Caco-2 (cell line): ENCODE measurements around the gene YARS1. TPM values are rescaled to one million over a fixed set of nuclear protein-coding genes. Genes with fewer than 3 reads are reported as not detected.

ENCODE experiments used
- BruUV-seq: library from RNA; stranded (reverse); fragments of 400-500 nt; replicated peaks from 2 replicates; lab custom pipeline; 2021; lab: Mats Ljungman, UMichigan
- CTCF ChIA-PET: fragments of 300-600 bp; sonication (Branson Sonifier 250); formaldehyde crosslinking; loops from one replicate; lab custom pipeline; 2022; ENCODE audit warnings: antibody characterized with exemption; lab: Charles Lee
- POLR2A ChIA-PET: fragments of 300-600 bp; sonication (Branson Sonifier 250); formaldehyde crosslinking; loops from one replicate; lab custom pipeline; 2022; ENCODE audit warnings: antibody characterized with exemption; lab: Charles Lee
- DNase-seq, 2 experiments: peaks; one replicate each; pipeline versions ENCODE4 v3.0.0 to v3.0.0-alpha.2; 2020 to 2022
- H3K27me3 ChIP-seq: replicated peaks from 2 replicates; pipeline ENCODE4 v1.6.0; 2011; ENCODE audit warnings: low read length; ENCODE audit not compliant: control insufficient read depth, insufficient read depth
- H3K36me3 ChIP-seq: 2 replicates; pipeline ENCODE4 v1.5.1; 2011; ENCODE audit warnings: low read length; ENCODE audit not compliant: control insufficient read depth, insufficient read depth
- H3K4me1 ChIP-seq: fragments of 250-450 bp; sonication (Bioruptor Pico); 2 replicates; pipeline ENCODE4 v1.5.1; 2020; ENCODE audit warnings: mild to moderate bottlenecking
- H3K4me3 ChIP-seq: 2 replicates; pipeline ENCODE4 v1.5.1; 2011; ENCODE audit warnings: low read depth, mild to moderate bottlenecking, control low read depth, low read length
- H3K9me3 ChIP-seq: fragments of 250-450 bp; sonication (Bioruptor Pico); 2 replicates; pipeline ENCODE4 v1.5.1; 2020; ENCODE audit warnings: mild to moderate bottlenecking, moderate library complexity
- H3K27ac Mint-ChIP-seq: one replicate; pipeline ENCODE4 v1.8.0; 2022; ENCODE audit warnings: mixed read lengths; ENCODE audit not compliant: unreplicated experiment
- H3K27me3 Mint-ChIP-seq: one replicate; pipeline ENCODE4 v1.8.0; 2022; ENCODE audit warnings: mixed read lengths; ENCODE audit not compliant: insufficient read depth, unreplicated experiment
- H3K36me3 Mint-ChIP-seq: one replicate; pipeline ENCODE4 v1.8.0; 2022; ENCODE audit warnings: mild to moderate bottlenecking, mixed read lengths; ENCODE audit not compliant: insufficient read depth, unreplicated experiment
- H3K4me1 Mint-ChIP-seq: one replicate; pipeline ENCODE4 v1.8.0; 2022; ENCODE audit warnings: low read depth, mixed read lengths; ENCODE audit not compliant: unreplicated experiment
- H3K4me3 Mint-ChIP-seq: one replicate; pipeline ENCODE4 v1.8.0; 2022; ENCODE audit warnings: mild to moderate bottlenecking, moderate library complexity, mixed read lengths; ENCODE audit not compliant: unreplicated experiment
- H3K9me3 Mint-ChIP-seq: one replicate; pipeline ENCODE4 v1.8.0; 2022; ENCODE audit warnings: mixed read lengths; ENCODE audit not compliant: unreplicated experiment
- intact Hi-C: fragments of 100-400 bp; cut with micrococcal nuclease; formaldehyde crosslinking; loops from one replicate; pipeline ENCODE4 v1.10.0; 2022; ENCODE audit not compliant: unreplicated experiment
- total RNA-seq: library from RNA; stranded (reverse); gene quantifications from 2 replicates; pipeline ENCODE4 v1.2.3, GENCODE V29; 2022
- TF ChIP-seq, protein P1 (sequence below), 2 experiments: fragments of 200-600 bp in 1 of 2; IDR thresholded peaks; 1 replicate in 1 of 2; 2 replicates in 1 of 2; pipeline versions ENCODE4 v1.5.1 to v1.8.0; 2011 to 2022; ENCODE audit warnings: antibody characterized with exemption in 1 of 2, control low read depth in 1 of 2, inconsistent platforms in 1 of 2, low read depth in 1 of 2, low read length in 1 of 2, mild to moderate bottlenecking in 1 of 2, moderate library complexity in 1 of 2; ENCODE audit not compliant: insufficient read depth in 1 of 2, severe bottlenecking in 1 of 2, unreplicated experiment in 1 of 2

Gene YARS1
- total RNA-seq, 1 experiment from 2014 or later: 184 TPM

DNA sequence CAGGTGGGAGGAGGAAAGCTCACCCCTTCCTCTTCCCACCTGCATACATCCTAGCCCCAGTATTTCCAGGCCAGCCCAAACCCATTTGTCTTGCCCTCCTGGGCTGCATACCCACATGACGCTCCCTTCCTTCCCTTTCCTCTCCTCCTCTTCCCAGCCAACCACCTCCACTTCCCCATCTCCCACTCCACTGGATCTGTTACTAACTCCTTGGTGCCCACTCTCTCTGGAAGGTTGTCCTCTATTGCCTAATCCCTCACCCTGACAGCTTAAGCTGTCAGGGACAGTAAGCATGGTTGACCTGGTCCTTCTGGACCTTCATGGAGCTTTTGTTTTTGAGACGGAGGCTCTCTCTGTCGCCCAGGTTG lies 91.6 kb downstream of the YARS1 start:
- intact Hi-C loops: no loop called here
- no peaks in the 10 kb centered on the region for H3K27me3 Mint-ChIP-seq
- H3K4me1 Mint-ChIP-seq: no peaks in the 10 kb centered on the region
- no peak for DNase-seq
- CTCF ChIA-PET: no interaction called here
- TF ChIP-seq, protein P1, sequence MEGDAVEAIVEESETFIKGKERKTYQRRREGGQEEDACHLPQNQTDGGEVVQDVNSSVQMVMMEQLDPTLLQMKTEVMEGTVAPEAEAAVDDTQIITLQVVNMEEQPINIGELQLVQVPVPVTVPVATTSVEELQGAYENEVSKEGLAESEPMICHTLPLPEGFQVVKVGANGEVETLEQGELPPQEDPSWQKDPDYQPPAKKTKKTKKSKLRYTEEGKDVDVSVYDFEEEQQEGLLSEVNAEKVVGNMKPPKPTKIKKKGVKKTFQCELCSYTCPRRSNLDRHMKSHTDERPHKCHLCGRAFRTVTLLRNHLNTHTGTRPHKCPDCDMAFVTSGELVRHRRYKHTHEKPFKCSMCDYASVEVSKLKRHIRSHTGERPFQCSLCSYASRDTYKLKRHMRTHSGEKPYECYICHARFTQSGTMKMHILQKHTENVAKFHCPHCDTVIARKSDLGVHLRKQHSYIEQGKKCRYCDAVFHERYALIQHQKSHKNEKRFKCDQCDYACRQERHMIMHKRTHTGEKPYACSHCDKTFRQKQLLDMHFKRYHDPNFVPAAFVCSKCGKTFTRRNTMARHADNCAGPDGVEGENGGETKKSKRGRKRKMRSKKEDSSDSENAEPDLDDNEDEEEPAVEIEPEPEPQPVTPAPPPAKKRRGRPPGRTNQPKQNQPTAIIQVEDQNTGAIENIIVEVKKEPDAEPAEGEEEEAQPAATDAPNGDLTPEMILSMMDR (IDR thresholded peaks at IDR 0.05; ENCODE audit: insufficient read depth in 1 of 2, low read depth in 1 of 2, low read length in 1 of 2, severe bottlenecking in 1 of 2, unreplicated experiment in 1 of 2): no peak
- peaks cover 5% of the 10 kb centered on the region for H3K4me1 ChIP-seq
- H3K27ac Mint-ChIP-seq: peak overlapping the region; percentile 45
- H3K9me3 Mint-ChIP-seq: no peaks in the 10 kb centered on the region
- no peak overlapping the region for H3K4me3 Mint-ChIP-seq
- no TSS peak for BruUV-seq
- H3K36me3 ChIP-seq: no peaks in the 10 kb centered on the region
- H3K36me3 Mint-ChIP-seq: no peaks in the 10 kb centered on the region
- POLR2A ChIA-PET: no interaction called here
- no peaks in the 10 kb centered on the region for H3K27me3 ChIP-seq
- H3K4me3 ChIP-seq: no peak overlapping the region
- no peaks in the 10 kb centered on the region for H3K9me3 ChIP-seq

Other genes with a start within 250 kb of the YARS1 start
- gene ZBTB8OS, start 166.8 kb downstream of the YARS1 start, total RNA-seq: 50.5 and 52.5 TPM in 2 replicates
- 175 and 179 TPM in 2 replicates for gene RBBP4, start 166.2 kb downstream of the YARS1 start, total RNA-seq
- 0.20 TPM in 1 of 2 replicates, not detected in the other for gene SYNC, start 114.6 kb downstream of the YARS1 start, total RNA-seq
- gene S100PBP, start 295 bp upstream of the YARS1 start, total RNA-seq: 23.8 and 32.8 TPM in 2 replicates
- gene FNDC5, start 53.6 kb upstream of the YARS1 start, total RNA-seq: 0.67 and 1.1 TPM in 2 replicates
- 0.53 TPM in 1 of 2 replicates, not detected in the other for gene HPCA, start 69.1 kb upstream of the YARS1 start, total RNA-seq
- gene TMEM54, start 84.0 kb upstream of the YARS1 start, total RNA-seq: 48.1 and 50.1 TPM in 2 replicates
- gene RNF19B, start 147.5 kb upstream of the YARS1 start, total RNA-seq: 13.9 and 14.5 TPM in 2 replicates
- gene AK2, start 219.5 kb upstream of the YARS1 start, total RNA-seq: 127 and 139 TPM in 2 replicates